ENCODE measurements around the gene IGLL1.

The IGLL1 gene

DNA sequence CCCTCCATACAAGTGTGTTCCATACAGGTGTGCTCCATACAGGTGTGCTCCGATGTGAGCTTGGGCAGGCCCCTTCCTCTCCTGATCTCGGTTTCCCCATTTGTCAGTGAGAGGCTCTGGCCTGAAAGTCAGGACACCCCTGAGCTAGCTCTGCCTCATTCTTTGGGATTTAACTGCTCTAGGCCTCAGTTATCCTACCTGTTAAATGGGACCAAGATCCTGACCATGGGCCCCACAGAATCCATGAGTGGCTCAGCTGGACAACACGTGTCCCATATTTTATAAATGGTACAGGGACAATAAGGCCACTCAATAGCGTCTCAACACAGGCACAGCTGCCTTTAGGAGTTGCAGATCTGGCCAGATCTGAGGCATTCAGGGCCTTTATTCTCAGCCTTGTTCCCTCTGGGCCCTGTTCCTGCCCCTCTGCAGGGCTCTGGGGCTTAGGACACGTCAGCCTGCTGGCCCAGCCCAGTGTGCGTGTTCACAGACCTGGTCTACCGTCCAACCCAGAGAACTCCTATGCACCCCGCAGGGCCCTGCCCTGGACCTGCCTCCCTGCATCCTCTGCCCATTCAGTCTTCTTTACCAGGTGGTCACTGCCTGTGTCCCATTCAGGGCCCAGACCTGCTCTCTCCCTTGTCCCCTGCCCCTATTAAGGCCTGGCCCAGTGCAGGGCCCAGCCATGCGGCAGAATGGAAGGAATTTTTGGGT lies 18.9 kb upstream of the IGLL1 start:
- TF ChIP-seq CEBPB (IDR thresholded peaks at IDR 0.05) (no peak), RAD21 (IDR thresholded peaks at IDR 0.05; ENCODE audit: low read depth) (no peak), NFIC (IDR thresholded peaks at IDR 0.05) (no peak), MAX (IDR thresholded peaks at IDR 0.05) (no peak), EGR1 (IDR thresholded peaks at IDR 0.05) (no peak), ZBTB7A (IDR thresholded peaks at IDR 0.05; ENCODE audit: low read depth) (no peak), TCF12 (IDR thresholded peaks at IDR 0.05; ENCODE audit: low read depth) (no peak), FOXM1 (IDR thresholded peaks at IDR 0.05; ENCODE audit: borderline replicate concordance, low read depth) (no peak)

DNA sequence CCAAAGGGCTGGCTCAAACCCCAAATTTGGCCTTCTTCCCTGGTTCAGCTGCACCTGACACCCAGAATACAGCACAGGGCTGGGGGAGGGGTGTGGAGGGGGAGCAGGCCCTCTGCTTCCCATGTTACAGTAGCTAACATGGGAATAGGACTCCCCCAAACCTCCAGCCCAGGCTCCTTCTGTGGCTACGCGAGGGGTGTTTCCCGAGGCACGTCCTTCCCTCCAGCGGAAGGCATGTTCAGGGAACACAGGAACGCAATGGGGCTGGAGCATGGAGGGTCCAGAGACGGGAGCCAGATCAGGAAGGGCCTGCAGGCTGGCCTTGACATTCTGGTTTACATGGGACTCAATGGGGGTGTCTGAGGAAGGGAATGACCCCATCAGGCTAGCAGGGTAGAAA lies 11.8 kb upstream of the IGLL1 start:
- TF ChIP-seq, protein P1, sequence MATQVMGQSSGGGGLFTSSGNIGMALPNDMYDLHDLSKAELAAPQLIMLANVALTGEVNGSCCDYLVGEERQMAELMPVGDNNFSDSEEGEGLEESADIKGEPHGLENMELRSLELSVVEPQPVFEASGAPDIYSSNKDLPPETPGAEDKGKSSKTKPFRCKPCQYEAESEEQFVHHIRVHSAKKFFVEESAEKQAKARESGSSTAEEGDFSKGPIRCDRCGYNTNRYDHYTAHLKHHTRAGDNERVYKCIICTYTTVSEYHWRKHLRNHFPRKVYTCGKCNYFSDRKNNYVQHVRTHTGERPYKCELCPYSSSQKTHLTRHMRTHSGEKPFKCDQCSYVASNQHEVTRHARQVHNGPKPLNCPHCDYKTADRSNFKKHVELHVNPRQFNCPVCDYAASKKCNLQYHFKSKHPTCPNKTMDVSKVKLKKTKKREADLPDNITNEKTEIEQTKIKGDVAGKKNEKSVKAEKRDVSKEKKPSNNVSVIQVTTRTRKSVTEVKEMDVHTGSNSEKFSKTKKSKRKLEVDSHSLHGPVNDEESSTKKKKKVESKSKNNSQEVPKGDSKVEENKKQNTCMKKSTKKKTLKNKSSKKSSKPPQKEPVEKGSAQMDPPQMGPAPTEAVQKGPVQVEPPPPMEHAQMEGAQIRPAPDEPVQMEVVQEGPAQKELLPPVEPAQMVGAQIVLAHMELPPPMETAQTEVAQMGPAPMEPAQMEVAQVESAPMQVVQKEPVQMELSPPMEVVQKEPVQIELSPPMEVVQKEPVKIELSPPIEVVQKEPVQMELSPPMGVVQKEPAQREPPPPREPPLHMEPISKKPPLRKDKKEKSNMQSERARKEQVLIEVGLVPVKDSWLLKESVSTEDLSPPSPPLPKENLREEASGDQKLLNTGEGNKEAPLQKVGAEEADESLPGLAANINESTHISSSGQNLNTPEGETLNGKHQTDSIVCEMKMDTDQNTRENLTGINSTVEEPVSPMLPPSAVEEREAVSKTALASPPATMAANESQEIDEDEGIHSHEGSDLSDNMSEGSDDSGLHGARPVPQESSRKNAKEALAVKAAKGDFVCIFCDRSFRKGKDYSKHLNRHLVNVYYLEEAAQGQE (IDR thresholded peaks at IDR 0.05; ENCODE audit: low read depth): no peak
- TF ChIP-seq CREB1 (IDR thresholded peaks at IDR 0.05; ENCODE audit: low read depth): no peak
- no peak for TF ChIP-seq TAF1 (IDR thresholded peaks at IDR 0.05; ENCODE audit: low read depth)
- TF ChIP-seq NFIC (IDR thresholded peaks at IDR 0.05): no peak
- TF ChIP-seq TEAD4 (IDR thresholded peaks at IDR 0.05): no peak
- TF ChIP-seq CEBPB (IDR thresholded peaks at IDR 0.05): no peak
- TF ChIP-seq MAX (IDR thresholded peaks at IDR 0.05): no peak
- no peak for TF ChIP-seq EGR1 (IDR thresholded peaks at IDR 0.05)
- TF ChIP-seq FOXM1 (IDR thresholded peaks at IDR 0.05; ENCODE audit: borderline replicate concordance, low read depth): no peak
- no peak for TF ChIP-seq EP300 (IDR thresholded peaks at IDR 0.05; ENCODE audit: borderline replicate concordance)
- TF ChIP-seq ZBTB7A (IDR thresholded peaks at IDR 0.05; ENCODE audit: low read depth): no peak
- TF ChIP-seq TCF12 (IDR thresholded peaks at IDR 0.05; ENCODE audit: low read depth): no peak
- no peak for TF ChIP-seq YY1 (IDR thresholded peaks at IDR 0.05; ENCODE audit: low read depth)
- TF ChIP-seq, protein P2, sequence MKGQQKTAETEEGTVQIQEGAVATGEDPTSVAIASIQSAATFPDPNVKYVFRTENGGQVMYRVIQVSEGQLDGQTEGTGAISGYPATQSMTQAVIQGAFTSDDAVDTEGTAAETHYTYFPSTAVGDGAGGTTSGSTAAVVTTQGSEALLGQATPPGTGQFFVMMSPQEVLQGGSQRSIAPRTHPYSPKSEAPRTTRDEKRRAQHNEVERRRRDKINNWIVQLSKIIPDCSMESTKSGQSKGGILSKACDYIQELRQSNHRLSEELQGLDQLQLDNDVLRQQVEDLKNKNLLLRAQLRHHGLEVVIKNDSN (IDR thresholded peaks at IDR 0.05): no peak
- TF ChIP-seq RAD21 (IDR thresholded peaks at IDR 0.05; ENCODE audit: low read depth): no peak

GRCh38 chr22:23591201-23591791 lies 11.2 kb upstream of the IGLL1 start:
- TF ChIP-seq ZBTB7A (IDR thresholded peaks at IDR 0.05; ENCODE audit: low read depth) (no peak), EGR1 (IDR thresholded peaks at IDR 0.05) (no peak), TCF12 (IDR thresholded peaks at IDR 0.05; ENCODE audit: low read depth) (no peak), MAX (IDR thresholded peaks at IDR 0.05) (no peak), RAD21 (IDR thresholded peaks at IDR 0.05; ENCODE audit: low read depth) (peak; percentile 91), CEBPB (IDR thresholded peaks at IDR 0.05) (peak; percentile 40; the same call in 1 of the 2 replicates)

DNA sequence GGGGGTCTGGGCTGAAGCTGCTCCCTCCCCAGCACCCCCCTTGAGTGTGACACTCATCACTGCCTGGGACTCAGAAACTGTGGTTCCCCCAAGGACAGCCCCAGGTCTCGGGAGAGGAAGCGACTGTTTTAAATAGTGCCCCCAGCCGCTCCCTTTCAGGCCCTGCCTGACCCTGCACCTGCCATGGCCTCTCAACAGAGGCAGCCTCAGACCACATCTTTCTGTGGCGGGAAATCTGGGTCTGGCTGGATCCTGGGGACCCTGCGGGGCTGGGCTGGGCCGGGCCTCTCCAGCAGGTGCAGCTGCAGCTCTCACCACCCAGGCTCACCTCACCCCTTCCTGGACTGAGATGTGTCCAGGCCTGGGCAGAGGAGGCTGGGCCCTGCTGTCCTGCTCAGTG lies 3.7 kb upstream of the IGLL1 start:
- TF ChIP-seq TEAD4 (IDR thresholded peaks at IDR 0.05) (no peak), EGR1 (IDR thresholded peaks at IDR 0.05) (no peak), YY1 (IDR thresholded peaks at IDR 0.05; ENCODE audit: low read depth) (no peak)

- TF ChIP-seq, protein P1 (IDR thresholded peaks at IDR 0.05; ENCODE audit: low read depth): no peak
- TF ChIP-seq TCF12 (IDR thresholded peaks at IDR 0.05; ENCODE audit: low read depth) (no peak), TAF1 (IDR thresholded peaks at IDR 0.05; ENCODE audit: low read depth) (no peak), ZBTB7A (IDR thresholded peaks at IDR 0.05; ENCODE audit: low read depth) (no peak), EP300 (IDR thresholded peaks at IDR 0.05; ENCODE audit: borderline replicate concordance) (no peak), CREB1 (IDR thresholded peaks at IDR 0.05; ENCODE audit: low read depth) (no peak), YY1 (IDR thresholded peaks at IDR 0.05; ENCODE audit: low read depth) (no peak), EGR1 (IDR thresholded peaks at IDR 0.05) (no peak), RAD21 (IDR thresholded peaks at IDR 0.05; ENCODE audit: low read depth) (no peak), CEBPB (IDR thresholded peaks at IDR 0.05) (no peak), FOXM1 (IDR thresholded peaks at IDR 0.05; ENCODE audit: borderline replicate concordance, low read depth) (no peak), NFIC (IDR thresholded peaks at IDR 0.05) (no peak), MAX (IDR thresholded peaks at IDR 0.05) (no peak), TEAD4 (IDR thresholded peaks at IDR 0.05) (no peak)
- TF ChIP-seq, protein P2 (IDR thresholded peaks at IDR 0.05): no peak
Measured at GRCh38 chr22:23583153-23583552, 3.1 kb upstream of the IGLL1 start.

Data from Ishikawa (cell line).